Suprapubic skin (tissue), 4 donors: ENCODE measurements around the gene CATSPERB.

Source experiments
- POLR2A ChIP-seq, 2 donors: fragments of 450-650 bp; IDR thresholded peaks; one replicate each; pipeline ENCODE4 v1.6.1; 2017; ENCODE audit warnings: antibody characterized with exemption in 2 of 2, mild to moderate bottlenecking in 2 of 2, moderate library complexity in 2 of 2
- POLR2AphosphoS5 ChIP-seq, 3 donors: sonication (generic); formaldehyde crosslinking; IDR thresholded peaks; one replicate each; pipeline ENCODE4 v1.6.1; 2017; ENCODE audit warnings: antibody characterized with exemption in 3 of 3
- TF ChIP-seq, protein P1 (sequence below), 2 donors: fragments of 200-600 bp in 1 of 2; fragments of 450-650 bp in 1 of 2; sonication (generic) in 1 of 2; IDR thresholded peaks; one replicate each; pipeline ENCODE4 v1.5.1; 2016 to 2019; ENCODE audit warnings: antibody characterized with exemption in 2 of 2, mild to moderate bottlenecking in 1 of 2, moderate library complexity in 1 of 2

DNA sequence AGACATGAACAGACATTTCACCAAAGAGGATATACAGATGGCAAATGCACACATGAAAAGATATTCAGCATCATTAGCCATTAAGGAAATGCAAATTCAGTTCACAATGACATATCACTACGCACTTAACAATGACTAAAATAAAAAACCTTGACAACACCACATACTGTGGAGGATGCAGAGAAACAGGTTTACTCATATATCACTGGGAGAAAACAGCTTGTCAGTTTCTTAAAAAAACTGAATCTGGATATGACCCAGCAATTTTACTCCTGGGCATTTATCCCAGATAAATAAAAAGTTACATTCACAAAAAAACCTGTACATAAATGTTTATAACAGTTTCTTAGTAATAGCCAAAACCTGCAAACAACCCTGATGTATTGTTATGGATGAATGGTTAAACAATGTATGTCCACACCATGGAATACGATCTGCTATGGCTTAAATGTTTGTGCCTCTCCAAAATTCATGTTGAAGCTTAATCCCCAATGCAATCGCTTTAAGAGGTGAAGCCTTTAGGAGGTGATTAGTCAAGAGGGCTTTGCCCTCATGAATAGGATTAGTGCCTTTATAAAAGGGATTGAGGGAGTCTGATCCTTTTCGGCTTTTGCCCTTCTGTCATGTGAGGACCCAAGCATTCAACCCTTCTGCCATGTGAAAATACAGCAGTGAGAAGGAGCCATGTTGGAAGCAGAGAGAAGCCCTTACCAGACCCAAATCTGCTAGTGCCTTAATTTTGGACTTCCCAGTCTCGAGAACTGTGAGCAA lies 185.8 kb downstream of the CATSPERB start:
- TF ChIP-seq, protein P1, sequence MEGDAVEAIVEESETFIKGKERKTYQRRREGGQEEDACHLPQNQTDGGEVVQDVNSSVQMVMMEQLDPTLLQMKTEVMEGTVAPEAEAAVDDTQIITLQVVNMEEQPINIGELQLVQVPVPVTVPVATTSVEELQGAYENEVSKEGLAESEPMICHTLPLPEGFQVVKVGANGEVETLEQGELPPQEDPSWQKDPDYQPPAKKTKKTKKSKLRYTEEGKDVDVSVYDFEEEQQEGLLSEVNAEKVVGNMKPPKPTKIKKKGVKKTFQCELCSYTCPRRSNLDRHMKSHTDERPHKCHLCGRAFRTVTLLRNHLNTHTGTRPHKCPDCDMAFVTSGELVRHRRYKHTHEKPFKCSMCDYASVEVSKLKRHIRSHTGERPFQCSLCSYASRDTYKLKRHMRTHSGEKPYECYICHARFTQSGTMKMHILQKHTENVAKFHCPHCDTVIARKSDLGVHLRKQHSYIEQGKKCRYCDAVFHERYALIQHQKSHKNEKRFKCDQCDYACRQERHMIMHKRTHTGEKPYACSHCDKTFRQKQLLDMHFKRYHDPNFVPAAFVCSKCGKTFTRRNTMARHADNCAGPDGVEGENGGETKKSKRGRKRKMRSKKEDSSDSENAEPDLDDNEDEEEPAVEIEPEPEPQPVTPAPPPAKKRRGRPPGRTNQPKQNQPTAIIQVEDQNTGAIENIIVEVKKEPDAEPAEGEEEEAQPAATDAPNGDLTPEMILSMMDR (IDR thresholded peaks at IDR 0.05) = no peak
- TF ChIP-seq POLR2AphosphoS5 (IDR thresholded peaks at IDR 0.05) = no peak
- no peak for TF ChIP-seq POLR2A (IDR thresholded peaks at IDR 0.05)
